HepG2 (cell line): ENCODE data around the gene BPIFB6. TPM values are rescaled to one million over a fixed set of nuclear protein-coding genes. Genes with fewer than 3 reads are reported as not detected.

Source experiments
- AKNA ChIP-seq: sonication (generic); formaldehyde crosslinking; IDR thresholded peaks from 2 replicates; pipeline ENCODE4 v1.4.0; 2020; ENCODE audit warnings: missing genetic modification reagents, borderline replicate concordance
- GTF3A ChIP-seq: sonication (generic); formaldehyde crosslinking; conservative IDR thresholded peaks from 2 replicates; pipeline ENCODE4 v1.4.0; 2020; ENCODE audit warnings: mild to moderate bottlenecking, missing genetic modification reagents
- MED13 ChIP-seq: sonication (generic); formaldehyde crosslinking; IDR thresholded peaks from 2 replicates; pipeline ENCODE4 v1.5.0; 2020; ENCODE audit warnings: missing genetic modification reagents
- MTA1 ChIP-seq: sonication (generic); formaldehyde crosslinking; IDR thresholded peaks from 2 replicates; pipeline ENCODE4 v1.4.0; 2020; ENCODE audit warnings: missing genetic modification reagents, mild to moderate bottlenecking, borderline replicate concordance
- NFE2 ChIP-seq: sonication (generic); formaldehyde crosslinking; IDR thresholded peaks from 2 replicates; pipeline ENCODE4 v1.4.0; 2020; ENCODE audit warnings: missing genetic modification reagents
- POLR2AphosphoS5 ChIP-seq: IDR thresholded peaks from 2 replicates; pipeline ENCODE4 v1.6.1; 2012; ENCODE audit warnings: low read depth, low read length
- POLR2G ChIP-seq: fragments of 200-400 bp; formaldehyde crosslinking; IDR thresholded peaks from 2 replicates; pipeline ENCODE4 v1.6.1; 2018; ENCODE audit warnings: mild to moderate bottlenecking, low read depth, low read length, moderate library complexity
- PRDM15 ChIP-seq: sonication (generic); formaldehyde crosslinking; IDR thresholded peaks from 2 replicates; pipeline ENCODE4 v1.4.0; 2020; ENCODE audit warnings: missing genetic modification reagents
- REXO4 ChIP-seq: sonication (generic); formaldehyde crosslinking; IDR thresholded peaks from 2 replicates; pipeline ENCODE4 v1.8.0; 2022; ENCODE audit warnings: missing genetic modification reagents, mild to moderate bottlenecking, borderline replicate concordance
- SCMH1 ChIP-seq: sonication (generic); formaldehyde crosslinking; IDR thresholded peaks from 2 replicates; pipeline ENCODE4 v1.9.0; 2021; ENCODE audit warnings: missing genetic modification reagents, mild to moderate bottlenecking, borderline replicate concordance
- STAG1 ChIP-seq: sonication (generic); formaldehyde crosslinking; IDR thresholded peaks from 2 replicates; pipeline ENCODE4 v1.4.0; 2020; ENCODE audit warnings: missing genetic modification reagents
- ZBTB49 ChIP-seq: sonication (generic); formaldehyde crosslinking; IDR thresholded peaks from 2 replicates; pipeline ENCODE4 v1.4.0; 2020; ENCODE audit warnings: missing genetic modification reagents, borderline replicate concordance
- ZFP1 ChIP-seq: IDR thresholded peaks from 2 replicates; pipeline ENCODE4 v1.6.1; 2016
- ZFP41 ChIP-seq: sonication (generic); formaldehyde crosslinking; IDR thresholded peaks from 2 replicates; pipeline ENCODE4 v1.4.0; 2020; ENCODE audit warnings: mild to moderate bottlenecking, missing genetic modification reagents, borderline replicate concordance
- ZFP90 ChIP-seq: sonication (generic); formaldehyde crosslinking; IDR thresholded peaks from 2 replicates; pipeline ENCODE4 v1.8.0; 2022; ENCODE audit warnings: missing genetic modification reagents, mild to moderate bottlenecking, inconsistent platforms, borderline replicate concordance
- ZNF629 ChIP-seq: sonication (generic); formaldehyde crosslinking; conservative IDR thresholded peaks from 2 replicates; pipeline ENCODE4 v1.5.0; 2020; ENCODE audit warnings: missing genetic modification reagents
- ZNF713 ChIP-seq: sonication (generic); formaldehyde crosslinking; IDR thresholded peaks from 2 replicates; pipeline ENCODE4 v1.4.0; 2020; ENCODE audit warnings: mild to moderate bottlenecking, missing genetic modification reagents
- ZNF724P ChIP-seq: sonication (generic); formaldehyde crosslinking; IDR thresholded peaks from 2 replicates; pipeline ENCODE4 v1.8.0; 2022; ENCODE audit warnings: missing genetic modification reagents, borderline replicate concordance
- polyA plus RNA-seq, 8 experiments: library from polyadenylated mRNA; depleted of rRNA in 3 of 8; stranded (reverse) in 7 of 8; unstranded in 1 of 8; fragments of >200 nt; fragmentation: Illumina TruSeq in 4 of 8; extraction: Trizol in 4 of 8; gene quantifications; 2 replicates each; pipeline versions ENCODE4 v1.2.1 to v1.2.3, GENCODE V29; 2011 to 2016; ENCODE audit warnings: low read depth in 4 of 8, missing spikeins in 1 of 8, mixed read lengths in 1 of 8; ENCODE audit not compliant: insufficient read depth in 1 of 8
- total RNA-seq, 5 experiments: library from RNA; depleted of rRNA; stranded (reverse); fragments of >200 nt; fragmentation: Illumina TruSeq; extraction: Trizol; gene quantifications; 2 replicates each; pipeline ENCODE4 v1.2.3, GENCODE V29; 2016; ENCODE audit warnings: low read depth in 1 of 5

Gene BPIFB6
- total and polyA plus RNA-seq, 2 of the 13 experiments (the other 11 are each of a cell fraction or from before 2014, with no cell fraction given): 0.13 to 1.7 TPM

- TF ChIP-seq REXO4 (CRISPR knock-in tag) (0 out of 2 replicates have a peak, but pooled peaks have one; percentile 73), ZFP41 (CRISPR knock-in tag) (peak; percentile 68; the same call in 1 of the 2 replicates), MTA1 (CRISPR knock-in tag) (no peak), MED13 (0 out of 2 replicates have a peak, but pooled peaks have one; percentile 40), ZNF629 (CRISPR knock-in tag) (peak; percentile 34; the same call in 1 of the 2 replicates), ZFP1 (CRISPR knock-in tag) (no peak), NFE2 (CRISPR knock-in tag) (no peak), POLR2AphosphoS5 (peak; percentile 33; the same call in 1 of the 2 replicates), ZNF724P (peak; percentile 46; the same call in 1 of the 2 replicates), STAG1 (CRISPR knock-in tag) (no peak), ZNF713 (peak; percentile 96), ZBTB49 (CRISPR knock-in tag) (no peak), ZFP90 (CRISPR knock-in tag) (no peak), SCMH1 (CRISPR knock-in tag) (no peak), GTF3A (CRISPR knock-in tag) (no peak), POLR2G (peak; percentile 24), PRDM15 (CRISPR knock-in tag) (no peak; the same call in 1 of the 2 replicates), AKNA (CRISPR knock-in tag) (peak; percentile 83; the same call in 1 of the 2 replicates)
Observed at GRCh38 chr20:33008336-33009213, 22.9 kb upstream of the BPIFB6 start (continued).
